ENCODE results near the gene SLC12A6. TPM values are rescaled to one million over a fixed set of nuclear protein-coding genes. Genes with fewer than 3 reads are reported as not detected.
"Not testable (repeated sequence)": the region's sequence is repeated elsewhere in the genome, so short reads cannot be mapped to it uniquely, and the experiment has no call there.

The SLC12A6 gene
- total RNA-seq, 1 donor from 2014 or later: 41.4 TPM

DNA sequence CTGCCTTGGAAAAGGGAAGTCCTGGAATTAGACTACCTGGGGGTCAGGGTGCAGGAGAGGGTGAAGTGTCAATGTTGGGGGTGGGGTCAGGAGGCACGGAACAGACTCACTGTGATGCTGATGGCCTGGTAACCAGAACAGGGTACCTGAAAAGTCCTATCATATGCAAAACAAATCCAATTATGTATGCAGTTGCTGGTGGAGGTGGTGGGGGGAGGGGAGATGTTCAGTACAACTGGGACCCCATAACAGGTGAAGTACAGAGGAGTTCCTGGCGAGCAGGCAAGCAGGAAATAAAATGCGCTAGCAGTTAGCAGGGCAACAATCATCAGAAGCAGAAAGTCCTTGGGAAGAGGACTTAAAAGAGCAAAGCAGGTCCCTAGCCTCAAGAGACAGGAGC is 123.4 kb downstream of the SLC12A6 start:
- intact Hi-C loops (cut with micrococcal nuclease): loop anchor here (5.0 kb wide), 1 partner anchor 477 kb away; no protein-coding TSS in a partner anchor

- intact Hi-C loops (cut with micrococcal nuclease): loop anchor here (5.0 kb wide), 1 partner anchor 476 kb away; no protein-coding TSS in a partner anchor
Measured at GRCh38 chr15:34213690-34214089, 123.9 kb downstream of the SLC12A6 start.

DNA sequence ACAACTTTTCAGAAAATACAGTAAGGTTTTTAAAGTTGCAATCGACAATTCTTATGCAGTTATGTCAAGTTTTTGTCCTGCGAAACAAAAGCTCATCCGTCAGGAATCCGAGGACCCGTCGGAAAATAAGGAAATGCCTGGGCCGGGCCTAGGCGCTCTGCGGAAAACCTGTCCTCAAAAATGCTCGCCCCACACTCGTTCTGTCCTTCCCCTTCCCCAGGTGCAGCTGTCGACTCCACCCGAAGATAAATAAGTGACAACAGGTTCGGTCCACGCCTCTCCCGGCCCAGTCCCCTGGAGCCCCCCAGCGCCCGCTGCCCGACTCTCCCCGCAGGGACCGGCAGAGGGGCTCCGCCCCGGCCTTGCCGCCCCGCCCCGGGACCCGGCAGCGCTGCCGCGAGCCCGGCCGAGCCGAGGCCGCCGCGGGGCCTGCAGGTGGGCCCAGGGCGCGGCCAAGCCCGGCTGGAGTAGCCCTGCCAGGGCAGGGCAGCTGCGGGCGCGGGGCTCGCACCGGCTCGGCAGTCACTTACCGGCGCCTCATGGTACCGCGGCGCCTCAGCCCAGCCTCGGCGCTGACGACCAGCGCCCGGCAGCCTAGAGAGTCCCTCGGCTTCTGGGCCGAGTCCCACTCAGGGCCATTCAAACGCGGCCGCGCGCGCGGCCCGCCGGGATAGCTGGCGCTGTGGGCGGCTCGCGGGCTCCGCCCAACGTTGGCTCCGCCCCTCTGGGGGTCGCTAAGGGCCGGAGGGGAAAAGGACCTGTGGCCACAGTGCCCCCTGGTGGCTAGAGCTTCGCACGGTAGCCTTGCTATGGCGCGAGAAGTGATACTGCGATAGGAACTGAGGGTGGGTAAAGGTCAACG is 127.9 kb downstream of the SLC12A6 start, which contains the start of gene KATNBL1:
Gene KATNBL1, minus strand, starts transcription at position 676 of the 862 bp plus-strand sequence. CDS start 46,420 bp downstream, outside the sequence.
- intact Hi-C loops (cut with micrococcal nuclease): loop anchor here (1.0 to 5.0 kb wide), 10 partner anchors 15 to 779 kb away; partner anchors contain the start of genes AVEN, LPCAT4, PGBD4 and SLC12A6

DNA sequence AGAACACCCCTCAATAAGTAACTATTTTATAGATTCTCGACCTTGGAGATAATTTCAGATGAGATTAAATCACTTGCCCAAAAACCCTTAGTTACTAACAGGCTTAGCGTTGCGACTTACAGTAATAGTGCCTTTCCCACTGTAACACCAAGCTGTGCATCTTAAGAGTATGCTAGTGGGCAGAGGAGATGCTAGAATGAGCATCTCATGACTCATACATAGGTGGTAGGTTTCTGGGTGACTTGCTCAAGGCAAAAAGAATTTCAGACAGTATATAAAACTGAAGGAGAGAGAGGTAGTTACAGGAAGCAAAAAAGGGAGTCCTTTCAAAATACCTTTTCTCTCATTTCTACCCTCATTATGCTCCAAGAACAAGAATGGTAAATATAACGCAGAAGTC is 131.6 kb downstream of the SLC12A6 start:
- intact Hi-C loops (cut with micrococcal nuclease): no loop called here

GRCh38 chr15:34203936-34204335 is 133.6 kb downstream of the SLC12A6 start:
- intact Hi-C loops (cut with micrococcal nuclease): no loop called here

DNA sequence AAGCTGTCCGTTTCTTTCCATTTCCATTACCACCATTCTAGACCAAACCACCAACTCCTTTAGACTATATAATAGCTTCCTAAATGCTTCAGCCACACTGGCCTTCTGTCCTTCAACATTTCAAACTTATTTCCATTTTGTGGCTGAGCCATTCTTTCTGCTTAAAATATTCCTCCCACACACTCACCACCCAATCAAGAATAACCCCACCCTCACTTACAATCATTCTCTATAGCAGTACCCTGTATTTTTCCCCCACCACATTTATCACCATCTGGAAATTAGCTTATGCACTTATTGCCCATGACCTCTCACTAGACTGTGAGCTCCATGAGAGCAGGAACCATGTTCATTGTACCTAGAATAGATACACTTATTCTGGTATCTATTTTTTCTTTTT is 134.3 kb downstream of the SLC12A6 start:
- intact Hi-C loops (cut with micrococcal nuclease): no loop called here

DNA sequence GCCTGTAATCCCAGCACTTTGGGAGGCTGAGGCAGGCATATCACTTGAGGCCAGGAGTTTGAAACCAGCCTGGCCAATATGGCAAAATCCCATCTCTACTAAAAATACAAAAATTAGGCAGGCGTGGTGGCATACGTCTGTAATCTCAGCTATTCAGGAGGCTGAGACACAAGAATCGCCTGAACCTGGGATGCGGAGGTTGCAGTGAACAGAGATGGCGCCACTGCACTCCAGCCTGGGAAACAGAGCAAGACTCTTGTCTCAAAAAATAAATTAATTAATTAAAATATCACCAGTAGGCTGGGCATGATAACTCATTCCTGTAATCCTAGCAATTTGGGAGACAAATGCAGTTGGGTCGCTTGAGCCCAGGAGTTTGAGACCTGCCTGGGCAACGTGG is 144.3 kb downstream of the SLC12A6 start:
- intact Hi-C loops (cut with micrococcal nuclease): not testable (repeated sequence)

DNA sequence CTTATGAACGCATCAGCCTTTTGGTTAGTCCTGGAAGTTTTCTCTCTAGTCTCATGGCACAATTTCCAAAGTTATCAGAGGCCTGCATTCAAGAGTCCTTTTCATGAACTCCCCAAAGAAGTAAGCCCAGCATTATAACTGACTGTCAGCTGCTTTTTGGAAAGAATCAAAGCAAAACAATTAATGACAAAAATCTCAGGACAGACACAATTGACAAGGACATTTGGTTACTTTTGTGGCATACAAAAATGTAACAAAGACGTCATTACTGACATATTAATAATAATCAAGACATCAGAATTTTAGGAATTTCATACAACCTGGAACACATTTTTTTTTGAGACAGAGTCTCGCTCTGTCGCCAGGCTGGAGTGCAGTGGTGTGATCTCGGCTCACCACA is 148.9 kb downstream of the SLC12A6 start:
- intact Hi-C loops (cut with micrococcal nuclease): no loop called here

DNA sequence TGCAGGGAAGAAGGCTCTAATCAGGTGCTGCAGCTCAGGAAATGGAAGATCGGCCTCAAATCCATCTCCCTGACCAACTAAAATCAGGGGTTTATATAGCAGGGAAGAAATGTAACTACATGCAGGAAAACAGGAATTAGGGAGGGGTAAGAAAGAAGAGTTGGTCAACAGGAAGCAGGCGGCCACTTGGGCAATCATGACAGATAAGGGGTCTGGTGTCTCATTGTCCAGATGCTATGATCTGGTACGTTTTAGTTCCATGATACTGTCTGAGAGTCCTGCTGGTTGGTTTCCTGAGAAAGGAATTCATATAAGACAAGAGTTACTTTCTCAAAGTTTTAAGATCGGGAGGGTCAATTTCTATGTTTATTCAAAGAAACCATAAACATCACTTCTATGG is 151.9 kb downstream of the SLC12A6 start:
- intact Hi-C loops (cut with micrococcal nuclease): no loop called here

DNA sequence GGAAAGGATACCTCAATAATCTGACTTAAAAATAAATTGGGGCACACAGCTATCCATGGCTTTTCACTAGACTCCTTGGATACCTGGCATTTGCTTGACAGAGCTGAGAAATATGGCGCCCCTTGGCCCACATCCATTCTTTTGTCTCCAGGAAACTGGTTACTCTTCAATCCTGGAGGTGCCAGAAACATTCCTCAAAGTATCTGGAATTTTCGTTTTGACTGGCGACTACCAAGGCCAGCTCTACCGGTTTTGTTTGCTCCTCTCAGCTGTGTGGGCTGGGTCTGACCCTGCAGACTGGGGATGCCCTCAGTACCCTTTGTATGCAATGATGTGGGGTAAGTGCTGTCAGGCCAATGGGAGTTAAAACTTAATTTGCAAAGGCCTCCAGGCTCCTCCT is 154.6 kb downstream of the SLC12A6 start:
- intact Hi-C loops (cut with micrococcal nuclease): no loop called here

Other genes starting within 250 kb of the SLC12A6 start
- 82.5 and 84.9 TPM in 2 replicates for gene EMC7, start 235.9 kb downstream of the SLC12A6 start, total RNA-seq
- gene PGBD4, start 235.7 kb downstream of the SLC12A6 start, total RNA-seq: 3.8 TPM in 2 replicates
- gene KATNBL1, start 127.7 kb downstream of the SLC12A6 start, total RNA-seq: 40.1 and 40.3 TPM in 2 replicates
- 89.2 and 89.3 TPM in 2 replicates for gene EMC4, start 112.8 kb downstream of the SLC12A6 start, total RNA-seq
- gene NOP10, start 5.4 kb upstream of the SLC12A6 start, total RNA-seq: 211 and 220 TPM in 2 replicates
- gene NUTM1, start 5.5 kb upstream of the SLC12A6 start, total RNA-seq: not detected in 2 replicates
- 87.8 and 88.5 TPM in 2 replicates for gene LPCAT4, start 29.4 kb upstream of the SLC12A6 start, total RNA-seq
- gene GOLGA8A, start 100.0 kb upstream of the SLC12A6 start, total RNA-seq: 324 and 336 TPM in 2 replicates
- gene GOLGA8B, start 245.9 kb upstream of the SLC12A6 start, total RNA-seq: 296 and 301 TPM in 2 replicates